HG03196 (cell line): Measurements from ENCODE around the gene DEFB131A.
"Not testable (repeated sequence)": the region's sequence is repeated elsewhere in the genome, so short reads cannot be mapped to it uniquely, and the experiment has no call there.

Experiments used
- ATAC-seq: cut with Tn5 transposase; IDR thresholded peaks from one replicate; pipeline ENCODE4 v1.9.1; 2021; ENCODE audit not compliant: unreplicated experiment

DEFB131A gene, protein sequence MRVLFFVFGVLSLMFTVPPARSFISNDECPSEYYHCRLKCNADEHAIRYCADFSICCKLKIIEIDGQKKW

DNA sequence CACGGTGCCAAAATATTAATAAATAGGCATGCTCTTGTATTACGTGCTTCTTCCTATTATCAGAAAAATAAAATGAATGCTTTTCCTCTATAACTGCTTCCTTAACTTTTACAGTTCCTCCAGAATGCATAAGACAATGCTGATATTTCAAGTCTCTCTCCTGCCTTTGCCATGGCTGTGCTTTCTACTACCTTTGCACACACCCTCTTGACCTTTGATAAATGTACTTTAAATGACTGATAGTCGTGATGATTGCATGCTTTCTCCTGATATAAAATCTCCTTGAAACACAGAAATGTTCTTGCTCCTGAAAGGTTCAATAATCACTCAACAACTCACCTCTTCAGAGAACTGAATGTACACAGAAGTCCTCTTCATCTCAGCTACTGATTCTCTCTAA, at the start of gene DEFB131A:
Gene DEFB131A, plus strand, starts transcription at position 301 of the 400 bp plus-strand sequence. CDS start 120 bp downstream, outside the sequence.
- not testable (repeated sequence) for ATAC-seq

DNA sequence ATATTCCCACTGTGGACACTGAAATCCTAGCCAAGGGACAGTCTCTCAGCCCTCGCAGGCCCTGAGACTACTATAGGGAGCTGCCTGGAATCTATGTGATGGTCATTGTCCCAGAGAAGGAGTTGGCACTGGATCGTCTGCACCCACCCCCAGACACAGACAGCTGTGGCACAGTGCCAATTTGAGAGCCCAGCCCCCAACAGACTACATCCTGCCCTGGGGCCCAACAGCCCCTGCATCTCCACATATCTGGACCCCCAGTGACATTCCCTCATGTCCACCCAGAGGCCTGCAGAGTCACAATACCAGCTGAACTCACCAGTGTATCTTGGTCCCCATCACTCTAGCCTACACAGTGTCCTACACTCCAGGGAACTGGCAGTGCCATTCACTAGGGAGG, 38.4 kb upstream of the DEFB131A start:
- not testable (repeated sequence) for ATAC-seq

DNA sequence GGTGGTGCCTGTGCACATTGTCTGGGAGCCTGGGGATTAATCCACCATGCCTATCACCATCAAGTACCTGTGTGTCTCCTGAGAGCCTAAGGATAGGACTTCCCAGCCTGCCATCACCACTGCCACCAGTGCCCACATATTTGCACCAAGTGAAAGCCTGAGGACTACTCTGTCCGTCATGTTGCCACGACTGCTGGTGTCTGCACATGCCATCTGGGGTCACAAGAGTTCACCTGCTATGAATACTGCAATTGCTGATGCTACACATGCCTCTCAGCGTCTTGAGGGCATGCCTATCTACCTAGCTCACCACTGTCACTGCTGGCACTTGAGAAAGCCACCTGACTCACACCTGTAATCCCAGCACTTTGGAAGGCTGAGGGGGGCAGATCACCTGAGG, 37.7 kb upstream of the DEFB131A start:
- ATAC-seq = not testable (repeated sequence)

DNA sequence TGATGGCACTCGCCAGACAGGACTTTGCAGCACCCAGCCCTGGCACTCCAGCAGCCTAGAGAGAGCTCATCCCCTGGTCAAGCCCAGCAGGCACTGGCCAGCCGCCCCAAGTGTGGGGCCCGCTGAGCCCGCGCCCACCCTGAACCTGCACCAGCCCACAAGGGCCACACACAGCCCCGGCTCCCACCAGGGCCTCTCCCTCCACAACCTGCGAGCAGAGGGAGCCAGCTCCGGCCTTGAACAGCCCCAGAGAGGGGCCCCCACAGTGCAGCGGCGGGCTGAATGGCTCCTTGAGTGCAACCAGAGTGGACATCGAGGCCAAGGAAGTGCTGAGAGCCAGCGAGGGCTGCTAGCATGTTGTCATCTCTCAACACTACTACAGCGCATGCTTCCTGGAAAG, 34.4 kb upstream of the DEFB131A start:
- no peak for ATAC-seq

DNA sequence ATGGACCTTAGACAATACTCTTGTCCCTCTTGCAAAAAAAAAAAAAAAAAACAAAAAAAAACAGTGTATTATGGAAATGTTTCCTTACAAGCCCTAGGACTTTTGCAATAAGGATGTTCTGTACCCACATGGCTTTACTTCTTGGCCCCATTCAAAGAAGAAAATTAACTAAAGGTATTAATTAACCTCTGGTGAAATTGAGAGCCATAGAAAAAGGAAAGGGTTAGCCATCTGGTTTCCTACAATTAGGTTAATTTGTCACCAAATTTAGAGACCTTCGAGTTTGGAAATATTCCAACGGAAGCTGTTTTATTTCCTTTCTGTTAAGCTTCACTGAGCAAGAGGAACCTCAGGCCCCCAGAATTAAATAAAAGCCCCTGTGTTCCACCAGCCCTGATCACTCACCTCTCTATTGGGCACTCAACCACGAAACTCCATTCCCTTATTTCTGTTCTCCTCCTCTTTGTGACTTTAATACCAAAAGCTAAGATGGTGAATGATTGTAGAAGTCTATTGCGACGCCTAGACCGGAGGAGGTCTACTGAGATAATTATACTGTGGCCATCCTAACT, 22.2 kb upstream of the DEFB131A start:
- ATAC-seq = not testable (repeated sequence)

DNA sequence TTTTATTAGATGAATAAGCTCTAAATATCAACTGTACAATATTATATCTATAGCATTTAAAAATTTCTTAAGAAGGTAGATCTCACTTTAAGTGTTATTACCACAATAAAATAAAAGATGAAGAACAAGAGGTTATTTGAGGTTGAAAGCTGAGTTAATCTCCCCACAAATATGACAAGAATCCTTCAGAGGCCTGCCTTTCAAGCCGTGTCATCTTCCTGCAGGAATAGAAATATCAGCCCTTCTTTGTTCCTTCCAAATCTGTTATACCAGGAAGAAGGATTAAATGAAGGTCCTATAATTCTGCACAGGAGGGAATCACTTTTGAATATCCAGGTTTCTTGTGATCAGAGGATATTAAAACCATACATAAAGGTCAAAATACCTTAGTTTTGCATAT, 18.3 kb upstream of the DEFB131A start:
- not testable (repeated sequence) for ATAC-seq

DNA sequence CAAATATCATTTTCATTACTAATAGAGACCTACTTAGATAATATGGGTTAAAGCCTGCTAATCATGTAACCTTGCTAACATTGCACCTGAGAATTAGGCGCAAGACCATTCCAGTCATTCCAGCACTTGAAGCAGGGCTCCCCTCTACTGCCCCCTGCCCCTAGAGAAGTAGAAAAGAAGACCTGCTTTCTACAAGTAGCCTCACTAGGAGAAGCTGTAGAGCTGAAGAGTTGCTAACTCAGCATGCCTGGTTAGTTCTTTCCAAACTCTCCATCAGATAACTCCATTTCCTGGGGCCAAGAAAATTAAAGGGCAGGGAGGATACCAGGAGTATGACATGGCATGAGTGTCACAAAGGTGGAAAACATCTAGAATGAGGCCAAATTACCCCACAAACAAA, 14.2 kb upstream of the DEFB131A start:
- ATAC-seq = not testable (repeated sequence)

DNA sequence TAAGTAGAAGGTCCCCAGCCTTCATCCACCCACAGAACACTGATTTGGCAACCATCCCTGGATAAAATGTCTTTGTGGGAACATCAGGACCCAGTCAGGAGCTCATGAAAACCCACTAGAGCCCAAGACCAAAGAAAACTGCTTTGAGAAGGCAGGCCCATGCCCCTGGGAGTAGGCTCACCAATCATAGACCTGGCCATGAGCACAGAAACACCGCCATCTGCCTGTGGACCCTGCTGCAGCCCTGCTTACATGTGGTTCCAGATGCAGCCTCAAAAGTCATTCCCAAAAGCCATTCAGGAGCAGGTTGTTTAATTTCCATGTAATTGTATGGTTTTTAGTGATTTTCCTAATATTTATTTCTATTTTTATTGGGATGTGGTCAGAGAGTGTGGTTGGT, 10.9 kb upstream of the DEFB131A start:
- not testable (repeated sequence) for ATAC-seq

DNA sequence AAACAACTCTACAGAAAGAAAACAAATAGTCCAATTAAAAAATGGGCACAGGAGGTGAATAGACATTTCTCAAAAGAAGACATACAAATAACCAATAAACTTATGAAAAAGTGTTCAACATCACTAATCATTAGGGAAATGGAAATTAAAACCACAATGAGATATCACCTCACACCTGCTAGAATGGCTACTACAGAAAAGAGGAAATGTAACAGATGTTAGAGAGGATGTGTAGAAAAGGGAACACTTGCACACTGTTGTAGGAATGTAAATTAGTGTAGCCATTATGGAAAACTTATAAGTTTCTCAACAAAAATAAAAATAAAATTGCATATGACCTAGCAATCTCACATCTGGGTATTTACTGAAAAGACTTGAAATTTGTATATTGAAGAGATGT, 7.5 kb upstream of the DEFB131A start:
- not testable (repeated sequence) for ATAC-seq

DNA sequence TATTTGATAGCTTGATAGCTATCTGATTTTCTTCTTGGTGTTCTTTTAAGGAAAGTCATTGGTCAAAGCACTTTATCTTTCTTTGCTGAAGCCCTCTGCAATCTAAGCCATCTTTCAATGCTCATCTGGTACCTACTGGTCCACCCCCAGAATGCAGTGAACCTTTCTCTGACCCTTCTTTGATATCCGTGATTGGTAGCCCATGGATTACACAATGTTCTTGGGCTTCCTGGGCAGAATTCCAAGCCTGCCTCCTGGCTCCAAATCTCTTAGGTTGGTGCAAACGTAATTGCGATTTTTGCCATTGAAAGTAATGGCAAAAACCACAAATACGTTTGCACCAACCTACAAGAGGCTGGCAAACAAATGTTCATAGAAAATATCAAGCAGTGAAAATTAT, 1.9 kb upstream of the DEFB131A start:
- ATAC-seq = not testable (repeated sequence)

DNA sequence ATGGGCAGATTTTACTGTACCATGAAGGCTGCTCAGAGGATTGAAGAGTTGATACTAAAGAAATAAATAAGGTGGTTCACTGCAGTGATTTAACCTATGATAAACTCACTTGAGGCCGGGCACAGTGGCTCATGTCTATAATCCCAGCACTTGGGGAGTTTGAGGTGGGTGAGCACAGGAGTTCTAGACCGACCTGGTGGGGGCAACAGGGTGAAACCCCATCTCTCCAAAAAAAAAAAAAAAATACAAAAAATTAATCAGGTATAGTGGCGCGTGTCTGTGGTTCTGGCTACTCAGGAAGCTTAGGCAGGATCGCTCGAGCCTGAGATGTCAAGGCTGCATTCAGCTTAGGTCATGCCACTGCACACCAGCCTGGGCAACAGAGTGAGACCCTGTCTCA, 467 bp downstream of the DEFB131A start:
- not testable (repeated sequence) for ATAC-seq

DNA sequence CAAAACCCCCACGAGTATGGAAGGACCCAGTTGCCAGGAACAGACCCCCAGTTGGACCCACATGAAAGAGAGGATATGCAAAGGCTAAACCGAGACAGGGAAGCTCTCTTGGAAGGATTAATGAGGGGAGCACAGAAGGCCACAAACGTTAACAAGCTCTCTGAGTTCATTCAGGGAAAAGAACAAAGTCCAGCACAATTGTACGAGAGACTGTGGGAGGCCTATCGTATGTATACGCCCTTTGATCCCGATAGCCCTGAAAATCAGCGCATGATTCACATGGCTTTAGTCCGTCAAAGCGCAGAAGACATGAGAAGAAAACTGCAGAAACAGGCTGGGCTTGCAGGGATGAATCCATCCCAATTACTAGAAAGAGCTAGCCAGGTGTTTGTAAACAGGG, 8.0 kb downstream of the DEFB131A start:
- ATAC-seq = not testable (repeated sequence)

DNA sequence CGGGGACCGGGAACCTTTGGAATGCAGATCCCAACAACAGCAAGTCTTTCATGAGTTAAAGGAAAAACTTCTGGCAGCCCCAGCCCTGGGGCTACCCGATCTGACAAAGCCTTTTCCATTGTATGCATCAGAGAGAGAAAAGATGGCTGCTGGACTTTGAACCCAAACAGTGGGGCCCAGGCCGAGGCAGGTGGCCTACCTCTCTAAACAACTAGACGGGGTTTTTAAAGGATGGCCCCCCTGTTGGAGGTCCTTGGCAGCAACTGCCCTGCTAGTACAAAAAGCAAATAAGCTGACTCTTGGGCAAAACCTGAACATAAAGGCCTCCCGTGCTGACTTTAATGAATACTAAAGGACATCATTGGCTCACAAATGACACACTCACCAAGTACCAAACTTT, 10.1 kb downstream of the DEFB131A start:
- ATAC-seq = not testable (repeated sequence)

DNA sequence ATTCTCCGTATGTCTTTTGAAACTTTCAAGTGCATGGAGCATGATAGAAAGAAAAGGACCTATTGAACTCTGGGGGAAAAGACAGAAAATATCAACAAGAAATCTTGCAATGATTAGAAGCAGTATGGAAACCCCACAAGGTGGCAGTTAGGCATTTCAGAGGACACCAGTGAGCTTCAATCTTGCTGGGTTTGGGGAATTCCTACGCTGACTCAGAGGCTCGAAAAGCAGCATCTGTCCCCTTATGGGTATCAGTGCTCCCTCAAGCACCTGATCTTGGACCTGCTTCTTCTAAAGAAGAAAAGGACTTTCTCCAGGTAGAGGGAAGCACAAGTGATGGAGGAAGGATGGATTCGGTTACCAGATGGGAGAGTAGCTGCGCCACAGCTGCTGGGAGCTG, 10.8 kb downstream of the DEFB131A start:
- not testable (repeated sequence) for ATAC-seq

DNA sequence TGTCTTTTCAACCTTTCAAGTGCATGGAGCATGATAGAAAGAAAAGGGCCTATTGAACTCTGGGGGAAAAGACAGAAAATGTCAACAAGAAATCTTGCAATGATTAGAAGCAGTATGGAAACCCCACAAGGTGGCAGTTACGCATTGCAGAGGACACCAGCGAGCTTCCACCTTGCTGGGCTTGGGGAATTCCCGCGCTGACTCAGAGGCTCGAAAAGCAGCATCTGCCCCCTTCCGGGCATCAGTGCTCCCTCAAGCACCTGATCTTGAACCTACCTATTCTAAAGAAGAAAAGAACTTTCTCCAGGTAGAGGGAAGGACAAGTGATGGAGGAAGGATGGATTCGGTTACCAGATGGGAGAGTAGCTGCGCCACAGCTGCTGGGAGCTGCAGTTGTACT, 35.3 kb downstream of the DEFB131A start:
- not testable (repeated sequence) for ATAC-seq

DNA sequence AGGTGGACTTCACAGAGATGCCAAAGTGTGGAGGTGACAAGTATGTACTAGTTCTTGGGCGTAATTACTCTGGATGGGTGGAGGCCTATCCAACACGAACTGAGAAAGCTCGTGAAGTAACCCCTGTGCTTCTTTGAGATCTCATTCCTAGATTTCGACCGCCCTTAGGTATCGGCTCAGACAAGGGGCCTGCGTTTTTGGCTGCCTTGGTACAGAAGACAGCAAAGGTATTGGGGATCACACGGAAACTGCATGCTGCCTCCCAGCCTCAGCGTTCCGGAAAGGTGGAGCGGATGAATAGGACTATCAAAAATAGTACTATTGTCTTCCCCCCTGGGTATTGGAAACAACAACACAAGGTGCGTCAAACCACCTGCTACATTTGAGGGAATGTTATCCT, 35.9 kb downstream of the DEFB131A start:
- not testable (repeated sequence) for ATAC-seq

DNA sequence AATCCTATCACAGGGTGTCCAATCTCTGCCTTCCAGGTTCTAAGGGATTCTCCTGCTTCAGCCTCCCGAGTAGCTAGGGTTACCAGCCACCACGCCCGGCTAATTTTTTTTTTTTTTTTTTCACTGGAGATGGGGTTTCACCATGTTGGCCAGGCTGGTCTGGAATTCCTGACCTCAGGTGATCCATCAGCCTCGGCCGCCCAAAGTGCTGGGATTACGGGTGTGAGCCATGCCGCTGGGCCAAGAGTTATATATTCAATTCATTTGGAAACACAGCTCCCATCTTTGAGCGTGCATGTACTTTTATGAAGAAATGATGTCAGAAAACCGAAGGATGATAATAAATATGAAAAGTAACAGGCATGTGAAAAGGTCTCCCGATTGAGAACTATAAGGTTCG, 38.7 kb downstream of the DEFB131A start:
- not testable (repeated sequence) for ATAC-seq

DNA sequence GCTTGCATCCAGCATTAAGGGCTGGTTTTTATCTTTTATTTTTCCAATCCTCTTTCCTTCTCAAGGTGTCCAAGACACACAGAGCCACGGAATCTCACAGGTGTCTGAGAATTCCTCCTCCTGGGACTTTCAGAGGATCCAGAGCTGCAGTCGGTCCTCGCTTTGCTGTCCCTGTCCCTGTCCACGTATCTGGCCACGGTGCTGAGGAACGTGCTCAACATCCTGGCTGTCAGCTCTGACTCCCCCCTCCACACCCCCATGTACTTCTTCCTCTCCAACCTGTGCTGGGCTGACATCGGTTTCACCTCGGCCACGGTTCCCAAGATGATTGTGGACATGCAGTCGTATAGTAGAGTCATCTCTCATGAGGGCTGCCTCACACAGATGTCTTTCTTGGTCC, 39.5 kb downstream of the DEFB131A start:
- ATAC-seq = not testable (repeated sequence)

DNA sequence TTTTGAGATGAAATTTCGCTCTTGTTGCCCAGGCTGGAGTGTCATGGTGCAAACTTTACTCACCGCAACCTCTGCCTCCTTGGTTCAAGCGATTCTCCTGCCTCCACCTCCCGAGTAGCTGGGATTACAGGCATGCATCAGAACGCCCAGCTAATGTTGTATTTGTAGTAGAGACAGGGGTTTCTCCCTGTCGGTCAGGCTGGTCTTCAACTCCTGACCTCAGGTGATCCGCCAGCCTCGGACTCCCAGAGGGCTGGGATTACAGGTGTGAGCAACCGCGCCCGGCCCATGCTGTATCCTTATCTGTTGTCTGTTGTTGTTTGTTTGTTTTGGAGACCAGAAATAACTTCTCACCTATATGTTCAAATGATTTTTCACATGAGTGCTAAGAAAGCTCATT, 42.7 kb downstream of the DEFB131A start:
- ATAC-seq = not testable (repeated sequence)

DNA sequence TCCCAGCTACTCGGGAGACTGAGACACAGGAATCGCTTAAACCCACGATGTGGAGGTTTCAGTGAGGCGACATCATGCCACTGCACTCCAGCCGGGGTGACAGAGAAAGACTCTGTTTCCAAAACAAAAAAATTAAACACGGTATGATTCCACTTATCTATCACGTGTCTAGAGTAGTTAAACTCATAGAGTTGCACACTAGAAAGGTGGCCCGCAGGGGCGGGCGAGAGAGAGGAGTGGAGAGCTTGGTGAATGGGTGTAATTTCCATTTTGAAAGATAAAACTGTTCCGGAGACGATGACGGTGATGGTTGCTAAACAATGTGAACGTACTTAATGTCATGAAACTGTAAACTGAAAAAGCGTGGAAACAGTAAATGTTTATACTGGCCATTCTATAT, 44.6 kb downstream of the DEFB131A start:
- ATAC-seq = not testable (repeated sequence)

DNA sequence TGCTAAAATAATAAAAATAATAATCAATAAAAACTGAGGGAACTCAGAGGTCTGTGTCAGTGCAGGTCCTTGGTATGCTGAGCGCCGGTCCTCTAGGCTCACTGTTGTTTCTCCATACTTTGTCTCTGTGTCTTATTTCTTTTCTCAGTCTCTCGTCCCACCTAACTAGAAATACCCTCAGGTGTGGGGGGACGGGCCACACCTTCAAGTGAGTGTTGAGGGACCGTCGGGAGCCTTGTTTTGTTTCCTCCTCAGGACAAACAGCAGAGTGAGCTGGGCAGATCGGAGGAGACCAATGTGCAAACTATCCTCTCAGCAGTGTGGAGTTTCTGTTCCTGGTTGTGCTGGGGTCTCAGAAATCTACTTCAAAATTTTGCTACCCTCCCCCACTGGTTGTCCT, 46.3 kb downstream of the DEFB131A start:
- not testable (repeated sequence) for ATAC-seq

DNA sequence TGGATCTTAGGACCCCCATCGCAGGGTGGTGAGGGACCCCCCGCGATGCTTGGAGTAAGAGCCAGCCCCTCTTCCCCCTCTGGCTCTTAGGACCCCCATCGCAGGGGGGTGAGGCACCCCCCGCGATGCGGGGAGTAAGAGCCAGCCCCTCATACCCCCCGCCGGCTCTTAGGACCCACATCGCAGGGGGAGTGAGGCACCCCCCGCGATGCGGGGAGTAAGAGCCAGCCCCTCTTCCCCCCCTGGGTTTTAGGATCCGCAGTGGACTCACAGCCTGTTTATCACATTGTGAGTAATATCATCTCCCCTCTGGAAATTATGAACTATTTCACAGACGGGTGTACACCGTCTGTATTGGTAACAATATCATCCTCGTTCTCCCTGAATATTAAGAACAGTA, 46.8 kb downstream of the DEFB131A start:
- not testable (repeated sequence) for ATAC-seq

DNA sequence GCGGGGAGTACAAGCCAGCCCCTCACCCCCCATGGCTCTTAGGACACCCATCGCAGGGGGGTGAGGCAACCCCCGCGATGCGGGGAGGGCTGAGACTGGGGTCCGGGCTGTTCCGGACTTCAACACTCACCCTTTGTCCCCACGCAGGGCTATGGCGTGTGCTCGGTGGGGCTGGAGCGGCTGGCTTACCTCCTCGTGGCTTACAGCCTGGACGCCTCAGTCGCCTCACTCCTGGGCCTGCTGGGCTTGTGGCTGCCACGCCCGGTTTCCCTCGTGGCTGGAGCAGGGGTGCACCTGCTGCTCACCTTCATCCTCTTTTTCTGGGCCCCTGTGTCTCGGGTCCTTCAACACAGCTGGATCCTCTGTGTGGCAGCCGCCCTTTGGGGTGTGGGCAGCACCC, 49.4 kb downstream of the DEFB131A start:
- ATAC-seq = not testable (repeated sequence)
